H1 (cell line): Measurements from ENCODE around the gene ARHGEF16. TPM values are rescaled to one million over a fixed set of nuclear protein-coding genes. Genes with fewer than 3 reads are reported as not detected.

Source experiments
- JUND ChIP-seq: IDR thresholded peaks from 2 replicates; pipeline ENCODE4 v1.6.1; 2011; ENCODE audit warnings: mild to moderate bottlenecking, improper control_type of control experiment, low read length
- POLR2A ChIP-seq, 2 experiments: IDR thresholded peaks; 1 replicate in 1 of 2; 2 replicates in 1 of 2; pipeline ENCODE4 v1.6.1; 2011; ENCODE audit warnings: low read depth in 2 of 2, low read length in 2 of 2, mild to moderate bottlenecking in 2 of 2; ENCODE audit errors: control extremely low read depth in 1 of 2
- TAF7 ChIP-seq: optimal IDR thresholded peaks from 2 replicates; pipeline ENCODE3; 2011; ENCODE audit warnings: low read depth, mild to moderate bottlenecking, inconsistent platforms, low read length, moderate library complexity, borderline replicate concordance
- TBP ChIP-seq: IDR thresholded peaks from 2 replicates; pipeline ENCODE4 v1.6.1; 2011; ENCODE audit warnings: low read depth, low read length, improper control_type of control experiment
- polyA plus RNA-seq, 7 experiments: library from polyadenylated mRNA; depleted of rRNA in 3 of 7; stranded (reverse) in 5 of 7; unstranded in 2 of 7; fragments of >200 nt in 5 of 7; fragments of 200-250 nt in 2 of 7; gene quantifications; 1 replicate in 5 of 7; 2 replicates in 1 of 7; 4 replicates in 1 of 7; pipeline versions ENCODE4 v1.2.1 to v1.2.3, GENCODE V29; 2011 to 2013; ENCODE audit warnings: missing spikeins in 2 of 7, mixed read lengths in 2 of 7
- total RNA-seq: library from RNA; stranded (reverse); fragmentation: NEBNext Ultra II Directional; extraction: Animal tissue kit (Norgen Biotek cat#: 25700); gene quantifications from 2 replicates; pipeline ENCODE4 v1.2.1, GENCODE V29; 2021

The ARHGEF16 gene
- total and polyA plus RNA-seq, 2 of the 8 experiments (the other 6 are each of a cell fraction or from before 2014, with no cell fraction given) = 18.3 to 20.7 TPM

DNA sequence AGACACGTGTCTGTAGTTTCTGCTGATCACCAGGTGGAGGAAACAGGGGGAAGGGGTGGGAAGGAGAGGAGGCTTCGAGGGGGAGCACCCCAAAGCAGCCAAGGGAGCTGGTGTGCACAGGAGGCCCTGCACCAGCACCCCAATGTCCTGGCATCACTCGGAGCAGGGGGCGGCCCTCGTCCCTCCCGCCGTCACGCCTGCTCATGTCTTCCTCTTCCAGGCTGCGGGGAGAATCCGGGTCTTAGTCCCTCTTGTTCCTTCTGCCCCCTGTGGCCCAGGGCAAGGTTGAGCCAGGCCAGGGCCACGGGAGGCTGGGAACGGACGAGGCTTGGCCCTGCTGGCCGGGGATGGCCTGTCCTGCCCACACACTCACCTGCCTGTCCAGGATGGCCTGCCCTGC, 21.4 kb upstream of the ARHGEF16 start (continued):
- TF ChIP-seq TBP (no peak), TAF7 (no peak), JUND (no peak), POLR2A (IDR thresholded peaks at IDR 0.05; ENCODE audit: control extremely low read depth in 1 of 2, low read depth in 2 of 2, low read length in 2 of 2) (no peak)
- TF ChIP-seq, all 59 proteins: peak for 0
